Epithelial cell of esophagus (primary cell): ENCODE data around the gene DTWD2.
"Not testable (repeated sequence)": the region's sequence is repeated elsewhere in the genome, so short reads cannot be mapped to it uniquely, and the experiment has no call there.

Experiments used
- DNase-seq: peaks from one replicate; pipeline ENCODE4 v3.0.0; 2010; ENCODE audit warnings: low read depth
- H3K4me3 ChIP-seq: 2 replicates; pipeline ENCODE4 v1.5.1; 2011; ENCODE audit warnings: mild to moderate bottlenecking, low read length, control low read depth
- CTCF ChIP-seq: IDR thresholded peaks from 2 replicates; pipeline ENCODE4 v1.5.1; 2011; ENCODE audit warnings: low read depth, mild to moderate bottlenecking, low read length, control low read depth, inconsistent platforms; ENCODE audit not compliant: insufficient read depth; ENCODE audit errors: missing control alignments

DTWD2 gene

GRCh38 chr5:118981783-118982182 lies 6.6 kb downstream of the DTWD2 start:
- peak; percentile 50 for DNase-seq
- no peak for TF ChIP-seq CTCF
- no peak overlapping the region for H3K4me3 ChIP-seq

- TF ChIP-seq CTCF: no peak
- no peak overlapping the region for H3K4me3 ChIP-seq
- DNase-seq: no peak
Observed at GRCh38 chr5:118980438-118980837, 7.9 kb downstream of the DTWD2 start.

GRCh38 chr5:118980017-118980416 lies 8.3 kb downstream of the DTWD2 start:
- H3K4me3 ChIP-seq: no peak overlapping the region
- DNase-seq: no peak
- TF ChIP-seq CTCF: no peak

GRCh38 chr5:118973779-118974445 lies 14.4 kb downstream of the DTWD2 start:
- DNase-seq, H3K4me3 ChIP-seq: not testable (repeated sequence)

GRCh38 chr5:118968925-118969375 lies 19.4 kb downstream of the DTWD2 start:
- no peak overlapping the region for H3K4me3 ChIP-seq
- no peak for TF ChIP-seq CTCF
- DNase-seq: no peak

DNA sequence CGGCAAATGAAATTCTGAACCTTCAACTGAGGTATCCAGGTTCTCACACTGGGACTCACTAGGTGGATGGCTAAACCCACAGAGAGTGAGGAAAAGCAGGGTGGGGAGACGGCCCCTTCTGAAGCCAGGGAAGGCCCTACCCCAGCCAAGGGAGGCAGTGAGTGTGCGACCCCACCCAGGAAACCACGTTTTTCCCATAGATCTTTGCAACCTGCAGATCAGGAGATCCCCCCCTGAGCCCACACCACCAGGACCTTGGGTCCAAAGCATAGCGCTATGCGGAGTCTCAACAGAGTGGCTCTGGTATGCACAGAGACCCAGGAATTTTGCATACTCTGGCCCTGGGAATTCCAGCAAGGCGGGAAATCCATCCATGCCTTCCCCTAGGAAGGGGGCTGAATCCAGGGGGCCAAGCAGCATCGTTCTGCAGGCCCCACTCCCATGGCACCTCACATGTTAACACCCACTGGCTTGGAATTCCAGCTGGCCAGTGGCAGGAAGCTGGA lies 19.9 kb downstream of the DTWD2 start:
- no peak for DNase-seq
- no peak for TF ChIP-seq CTCF
- no peak overlapping the region for H3K4me3 ChIP-seq

GRCh38 chr5:118967059-118967508 lies 21.3 kb downstream of the DTWD2 start:
- no peak overlapping the region for H3K4me3 ChIP-seq
- no peak for TF ChIP-seq CTCF
- DNase-seq: no peak

GRCh38 chr5:118965890-118966289 lies 22.5 kb downstream of the DTWD2 start:
- no peak overlapping the region for H3K4me3 ChIP-seq
- no peak for DNase-seq
- TF ChIP-seq CTCF: no peak

DNA sequence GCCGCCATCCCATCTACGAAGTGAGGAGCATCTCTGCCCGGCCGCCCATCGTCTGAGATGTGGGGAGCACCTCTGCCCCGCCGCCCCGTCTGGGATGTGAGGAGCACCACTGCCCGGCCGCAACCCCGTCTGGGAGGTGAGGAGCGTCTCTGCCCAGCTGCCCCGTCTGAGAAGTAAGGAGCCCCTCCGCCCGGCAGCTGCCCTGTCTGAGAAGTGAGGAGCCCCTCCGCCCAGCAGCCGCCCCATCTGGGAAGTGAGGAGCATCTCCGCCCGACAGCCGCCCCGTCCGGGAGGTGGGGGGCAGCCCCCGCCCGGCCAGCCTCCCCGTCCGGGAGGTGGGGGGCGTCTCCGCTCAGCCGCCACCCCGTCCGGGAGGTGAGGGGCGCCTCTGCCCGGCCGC lies 23.4 kb downstream of the DTWD2 start:
- not testable (repeated sequence) for H3K4me3 ChIP-seq, DNase-seq

DNA sequence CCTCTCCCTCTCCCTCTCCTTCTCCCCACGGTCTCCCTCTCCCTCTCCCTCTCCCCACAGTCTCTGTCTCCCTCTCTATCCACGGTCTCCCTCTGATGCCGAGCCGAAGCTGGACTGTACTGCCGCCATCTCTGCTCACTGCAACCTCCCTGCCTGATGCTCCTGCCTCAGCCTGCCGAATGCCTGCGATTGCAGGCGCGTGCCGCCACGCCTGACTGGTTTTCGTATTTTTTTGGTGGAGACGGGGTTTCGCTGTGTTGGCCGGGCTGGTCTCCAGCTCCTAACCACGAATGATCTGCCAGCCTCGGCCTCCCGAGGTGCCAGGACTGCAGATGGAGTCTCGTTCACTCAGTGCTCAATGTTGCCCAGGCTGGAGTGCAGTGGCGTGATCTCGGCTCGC lies 24.0 kb downstream of the DTWD2 start:
- not testable (repeated sequence) for H3K4me3 ChIP-seq, DNase-seq
